Measurements from ENCODE around the gene GPT2.

DNA sequence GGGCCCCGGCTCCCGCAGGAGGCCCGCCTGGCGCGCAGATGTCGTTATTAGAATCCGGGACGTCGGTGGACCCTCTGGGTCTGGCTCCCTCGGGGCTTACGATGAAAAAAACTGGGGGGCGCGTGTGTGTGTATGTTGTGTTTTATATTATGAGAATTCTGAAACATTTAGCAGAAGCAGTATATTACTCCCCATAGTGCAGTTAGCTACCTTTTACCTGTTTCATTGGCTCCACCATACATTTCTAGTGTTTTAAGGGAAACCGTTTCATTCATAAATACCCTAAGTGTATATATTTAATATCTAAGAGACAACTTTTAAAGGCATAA lies 89.8 kb downstream of the GPT2 start:
- TF ChIP-seq, protein P1, sequence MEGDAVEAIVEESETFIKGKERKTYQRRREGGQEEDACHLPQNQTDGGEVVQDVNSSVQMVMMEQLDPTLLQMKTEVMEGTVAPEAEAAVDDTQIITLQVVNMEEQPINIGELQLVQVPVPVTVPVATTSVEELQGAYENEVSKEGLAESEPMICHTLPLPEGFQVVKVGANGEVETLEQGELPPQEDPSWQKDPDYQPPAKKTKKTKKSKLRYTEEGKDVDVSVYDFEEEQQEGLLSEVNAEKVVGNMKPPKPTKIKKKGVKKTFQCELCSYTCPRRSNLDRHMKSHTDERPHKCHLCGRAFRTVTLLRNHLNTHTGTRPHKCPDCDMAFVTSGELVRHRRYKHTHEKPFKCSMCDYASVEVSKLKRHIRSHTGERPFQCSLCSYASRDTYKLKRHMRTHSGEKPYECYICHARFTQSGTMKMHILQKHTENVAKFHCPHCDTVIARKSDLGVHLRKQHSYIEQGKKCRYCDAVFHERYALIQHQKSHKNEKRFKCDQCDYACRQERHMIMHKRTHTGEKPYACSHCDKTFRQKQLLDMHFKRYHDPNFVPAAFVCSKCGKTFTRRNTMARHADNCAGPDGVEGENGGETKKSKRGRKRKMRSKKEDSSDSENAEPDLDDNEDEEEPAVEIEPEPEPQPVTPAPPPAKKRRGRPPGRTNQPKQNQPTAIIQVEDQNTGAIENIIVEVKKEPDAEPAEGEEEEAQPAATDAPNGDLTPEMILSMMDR (IDR thresholded peaks at IDR 0.05) = no peak
- TF ChIP-seq EP300 (IDR thresholded peaks at IDR 0.05) = no peak
